ENCODE data around the gene CKAP4. TPM values are rescaled to one million over a fixed set of nuclear protein-coding genes. Genes with fewer than 3 reads are reported as not detected.

CKAP4 gene
- total and polyA plus RNA-seq, 2 experiments from 2014 or later: 32.3 to 58.8 TPM

GRCh38 chr12:106255952-106256351, 8.1 kb upstream of the CKAP4 start:
- Histone ChIP-seq H2AFZ (no peak overlapping the region), H3K4me3 (no peak overlapping the region), H3K4me2 (no peak overlapping the region), H3K79me2 (replicated peaks; ENCODE audit: insufficient read depth) (no peaks in the 10 kb centered on the region), H4K20me1 (replicated peaks; ENCODE audit: insufficient read depth) (no peaks in the 10 kb centered on the region), H3K36me3 (ENCODE audit: insufficient read depth) (no peaks in the 10 kb centered on the region), H3K27ac (ENCODE audit: low read depth) (no peak overlapping the region), H3K4me1 (ENCODE audit: insufficient read depth) (peaks cover 19% of the 10 kb centered on the region), H3K9me2 (ENCODE audit: insufficient read depth) (no peaks in the 10 kb centered on the region), H3K27me3 (ENCODE audit: insufficient read depth) (no peaks in the 10 kb centered on the region), H3F3A (replicated peaks; ENCODE audit: low read depth) (no peaks in the 10 kb centered on the region)
- TF ChIP-seq CREB1 (CRISPR knock-in tag; IDR thresholded peaks at IDR 0.05; ENCODE audit: low read depth) (no peak), JUNB (IDR thresholded peaks at IDR 0.05; ENCODE audit: unreplicated experiment) (no peak), EZH2 (IDR thresholded peaks at IDR 0.05; ENCODE audit: low read depth, unreplicated experiment) (no peak), REST (IDR thresholded peaks at IDR 0.05; ENCODE audit: unreplicated experiment) (no peak), ZNF114 (CRISPR knock-in tag; IDR thresholded peaks at IDR 0.05) (no peak)
- Mint-ChIP-seq H3K36me3 (ENCODE audit: low read depth) (no peaks in the 10 kb centered on the region), H3K27me3 (ENCODE audit: insufficient read depth, low read depth, poor library complexity) (peaks cover 6% of the 10 kb centered on the region), H3K4me1 (peaks cover 9% of the 10 kb centered on the region; the same call in 2 of the 3 replicates), H3K9me3 (no peaks in the 10 kb centered on the region), H3K27ac (no peak overlapping the region), H3K4me3 (no peak overlapping the region)
- ATAC-seq (no peak), DNase-seq (ENCODE audit: low spot score) (no peak)

- H3K79me2 ChIP-seq (replicated peaks; ENCODE audit: insufficient read depth): no peaks in the 10 kb centered on the region
- Mint-ChIP-seq H3K4me3 (no peak overlapping the region), H3K4me1 (peaks cover 11% of the 10 kb centered on the region), H3K27ac (no peak overlapping the region), H3K36me3 (ENCODE audit: low read depth) (no peaks in the 10 kb centered on the region), H3K27me3 (ENCODE audit: insufficient read depth, low read depth, poor library complexity) (peaks cover 6% of the 10 kb centered on the region), H3K9me3 (no peaks in the 10 kb centered on the region)
- H3F3A ChIP-seq (replicated peaks; ENCODE audit: low read depth): no peaks in the 10 kb centered on the region
- no peaks in the 10 kb centered on the region for H3K27me3 ChIP-seq (ENCODE audit: insufficient read depth)
- H4K20me1 ChIP-seq (replicated peaks; ENCODE audit: insufficient read depth): no peaks in the 10 kb centered on the region
- no peak for ATAC-seq
- H3K4me1 ChIP-seq (ENCODE audit: insufficient read depth): peaks cover 19% of the 10 kb centered on the region
- H3K4me3 ChIP-seq: no peak overlapping the region
- H3K36me3 ChIP-seq (ENCODE audit: insufficient read depth): no peaks in the 10 kb centered on the region
- H2AFZ ChIP-seq: no peak overlapping the region
- no peak for DNase-seq (ENCODE audit: low spot score)
- H3K27ac ChIP-seq (ENCODE audit: low read depth): no peak overlapping the region
- no peaks in the 10 kb centered on the region for H3K9me2 ChIP-seq (ENCODE audit: insufficient read depth)
- no peak overlapping the region for H3K4me2 ChIP-seq
- TF ChIP-seq STAT1 (IDR thresholded peaks at IDR 0.05; ENCODE audit: unreplicated experiment): no peak
- no peak for TF ChIP-seq ZNF114 (CRISPR knock-in tag; IDR thresholded peaks at IDR 0.05)
- TF ChIP-seq EZH2phosphoT487 (IDR thresholded peaks at IDR 0.05; ENCODE audit: unreplicated experiment): no peak
- no peak for TF ChIP-seq ZNF462 (CRISPR knock-in tag; IDR thresholded peaks at IDR 0.05)
- TF ChIP-seq JUNB (IDR thresholded peaks at IDR 0.05; ENCODE audit: unreplicated experiment): no peak
- TF ChIP-seq ETS1 (IDR thresholded peaks at IDR 0.05): no peak
- TF ChIP-seq POLR2AphosphoS5 (IDR thresholded peaks at IDR 0.05; ENCODE audit: low read depth): no peak
These were observed 7.7 kb upstream of the CKAP4 start for GRCh38 chr12:106255493-106255892.
